Testis (tissue), 3 donors: ENCODE data around the gene TRIL. TPM values are rescaled to one million over a fixed set of nuclear protein-coding genes. Genes with fewer than 3 reads are reported as not detected.

ENCODE experiments used
- DNase-seq: peaks from one replicate; pipeline ENCODE4 v3.0.0-alpha.2; 2019
- H3K27ac ChIP-seq, 2 donors: fragments of 200-600 bp; sonication (generic); one replicate each; pipeline ENCODE4 v1.5.1; 2019
- H3K27me3 ChIP-seq: fragments of 200-600 bp; sonication (generic); one replicate; pipeline ENCODE4 v1.5.1; 2019
- H3K36me3 ChIP-seq: fragments of 200-600 bp; sonication (generic); one replicate; pipeline ENCODE4 v1.5.1; 2017; ENCODE audit warnings: low read depth; ENCODE audit errors: missing control alignments
- H3K4me1 ChIP-seq: fragments of 200-600 bp; sonication (generic); one replicate; pipeline ENCODE4 v1.5.1; 2019
- H3K4me3 ChIP-seq, 2 donors: fragments of 200-600 bp; sonication (generic); one replicate each; pipeline ENCODE4 v1.5.1; 2017 to 2019
- H3K9me3 ChIP-seq: fragments of 200-600 bp; sonication (generic); one replicate; pipeline ENCODE4 v1.5.1; 2017
- CTCF ChIP-seq, 3 experiments: fragments of 450-650 bp in 2 of 3; fragments of 200-600 bp in 1 of 3; sonication (generic) in 1 of 3; IDR thresholded peaks; one replicate each; pipeline ENCODE4 v1.5.1; 2016 to 2019; ENCODE audit warnings: antibody characterized with exemption in 3 of 3, mild to moderate bottlenecking in 2 of 3, moderate library complexity in 1 of 3
- POLR2A ChIP-seq: fragments of 450-650 bp; IDR thresholded peaks from one replicate; pipeline ENCODE4 v1.6.1; 2017; ENCODE audit warnings: antibody characterized with exemption, mild to moderate bottlenecking, moderate library complexity
- WGBS, 2 donors: methylation state at CpG; one replicate each; pipeline ENCODE4 v1.1.5; 2018; 5-methylcytosine and 5-hydroxymethylcytosine counted together
- intact Hi-C: fragments of 100-400 bp; cut with DNase I; formaldehyde crosslinking; loops from one replicate; pipeline ENCODE4 v1.15.1; 2023; ENCODE audit warnings: low total_unique reads
- polyA plus RNA-seq: library from polyadenylated mRNA; stranded (reverse); fragments of 350-450 nt; fragmentation: Illumina TruSeq; extraction: RNeasy Lipid Tissue Mini Kit (QIAGEN cat#74804); gene quantifications from one replicate; pipeline ENCODE4 v1.2.3, GENCODE V29; 2014; ENCODE audit warnings: low read depth, low replicate concordance; ENCODE audit not compliant: insufficient read depth
- total RNA-seq, 2 donors: library from RNA; depleted of rRNA; stranded (reverse); fragments of >200 nt; gene quantifications; one replicate each; pipeline ENCODE4 v1.2.3, GENCODE V29; 2016

Gene TRIL
- total and polyA plus RNA-seq, 3 donors from 2014 or later, result 0.99 to 2.0 (median 1.3) TPM

GRCh38 chr7:28908775-28909174 lies 49.4 kb downstream of the TRIL start:
- H3K27me3 ChIP-seq, result no peaks in the 10 kb centered on the region
- 69 to 75% methylated on average over 5 of the region's 5 CpGs for WGBS, 2 donors
- H3K4me1 ChIP-seq, result no peaks in the 10 kb centered on the region
- no peak for TF ChIP-seq CTCF (IDR thresholded peaks at IDR 0.05)
- no peak for TF ChIP-seq POLR2A
- intact Hi-C loops, result no loop called here
- no peak overlapping the region for H3K27ac ChIP-seq
- no peaks in the 10 kb centered on the region for H3K36me3 ChIP-seq
- H3K9me3 ChIP-seq, result no peaks in the 10 kb centered on the region
- no peak overlapping the region for H3K4me3 ChIP-seq
- DNase-seq, result no peak

GRCh38 chr7:28905464-28905863 lies 52.7 kb downstream of the TRIL start:
- Histone ChIP-seq H3K27ac (no peak overlapping the region), H3K4me3 (no peak overlapping the region), H3K36me3 (no peaks in the 10 kb centered on the region), H3K9me3 (no peaks in the 10 kb centered on the region), H3K4me1 (no peaks in the 10 kb centered on the region), H3K27me3 (no peaks in the 10 kb centered on the region)
- intact Hi-C loops, result no loop called here
- no peak for DNase-seq
- whole genome bisulfite sequencing, 2 donors, result 84 to 91% methylated on average over 3 of the region's 3 CpGs
- TF ChIP-seq POLR2A (no peak), CTCF (IDR thresholded peaks at IDR 0.05) (no peak)

GRCh38 chr7:28904578-28905048 lies 53.5 kb downstream of the TRIL start:
- no peaks in the 10 kb centered on the region for H3K36me3 ChIP-seq
- 23 to 33% methylated on average over 10 of the region's 10 CpGs for WGBS, 2 donors
- no peak for TF ChIP-seq POLR2A
- TF ChIP-seq CTCF (IDR thresholded peaks at IDR 0.05), result no peak
- no peak overlapping the region for H3K27ac ChIP-seq
- DNase-seq, result no peak
- intact Hi-C loops, result no loop called here
- no peaks in the 10 kb centered on the region for H3K27me3 ChIP-seq
- no peaks in the 10 kb centered on the region for H3K4me1 ChIP-seq
- H3K9me3 ChIP-seq, result no peaks in the 10 kb centered on the region
- H3K4me3 ChIP-seq, result no peak overlapping the region

GRCh38 chr7:28903730-28904577 lies 54.2 kb downstream of the TRIL start:
- Histone ChIP-seq H3K9me3 (no peaks in the 10 kb centered on the region), H3K4me3 (no peak overlapping the region), H3K4me1 (no peaks in the 10 kb centered on the region), H3K27ac (no peak overlapping the region), H3K36me3 (no peaks in the 10 kb centered on the region), H3K27me3 (no peaks in the 10 kb centered on the region)
- intact Hi-C loops, result no loop called here
- TF ChIP-seq POLR2A (no peak), CTCF (IDR thresholded peaks at IDR 0.05) (no peak)
- 29 to 39% methylated on average over 4 of the region's 4 CpGs for WGBS, 2 donors
- DNase-seq, result no peak

Other genes with a start within 250 kb of the TRIL start
- gene CPVL, start 188.2 kb upstream of the TRIL start, total RNA-seq, result 10 to 100 TPM; 26.6 to 51.1 TPM
- gene CPVL, start 188.2 kb upstream of the TRIL start, polyA plus RNA-seq, result 55.1 TPM
- 10 to 100 TPM; 15.1 to 27.4 TPM for gene CHN2, start 236.4 kb upstream of the TRIL start, total RNA-seq
- gene CHN2, start 236.4 kb upstream of the TRIL start, polyA plus RNA-seq, result 8.6 TPM